HG03442 (cell line): ENCODE data around the gene SBK1.

Experiments used
- ATAC-seq: cut with Tn5 transposase; IDR thresholded peaks from one replicate; pipeline ENCODE4 v1.9.1; 2021; ENCODE audit warnings: mild to moderate bottlenecking, moderate library complexity; ENCODE audit not compliant: unreplicated experiment

SBK1 gene

DNA sequence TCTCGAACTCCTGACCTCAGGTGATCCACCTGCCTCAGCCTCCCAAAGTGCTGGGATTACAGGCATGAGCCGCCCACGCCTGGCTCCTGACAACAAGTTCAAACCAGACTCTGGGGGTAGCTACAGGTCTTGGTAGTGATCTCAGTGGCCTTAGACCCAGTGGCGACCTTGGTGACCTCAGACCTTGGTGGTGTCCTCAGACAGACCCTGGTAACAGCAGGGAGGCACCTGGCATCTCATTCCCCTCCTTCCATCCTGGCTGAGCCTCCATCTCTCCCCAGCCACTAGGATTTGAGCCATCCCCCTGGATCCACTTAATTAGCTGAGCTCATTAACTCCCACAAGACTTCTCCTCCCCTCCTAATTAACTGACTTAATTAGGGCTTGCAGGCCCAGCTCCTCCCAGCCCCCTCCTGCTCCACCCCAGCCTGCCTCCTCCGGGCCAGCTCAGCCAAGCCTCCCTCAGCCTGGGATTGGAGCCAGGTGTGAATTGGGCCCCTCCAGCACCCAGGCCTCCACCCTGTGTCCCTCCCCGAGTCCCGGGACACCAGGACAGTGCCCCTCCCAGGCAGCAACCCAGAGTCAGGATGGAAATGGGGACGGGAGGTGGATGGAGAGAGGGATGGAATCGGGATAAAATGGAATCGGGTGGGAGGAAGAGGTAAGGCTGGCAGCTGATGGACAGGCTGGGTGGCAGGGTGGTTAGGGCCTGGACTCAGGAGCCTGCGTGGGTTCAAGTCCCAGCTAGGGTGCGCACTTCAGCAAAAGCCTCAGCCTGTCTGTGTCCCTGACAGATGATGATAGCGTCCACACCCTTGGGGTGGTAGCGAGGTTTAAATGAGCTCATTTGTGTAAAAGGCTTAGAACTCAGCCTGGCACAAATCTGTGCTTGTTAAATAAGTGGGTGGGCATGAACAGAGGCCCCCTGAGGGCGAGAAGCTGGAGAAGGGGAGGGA, 11.2 kb upstream of the SBK1 start:
- ATAC-seq: no peak

DNA sequence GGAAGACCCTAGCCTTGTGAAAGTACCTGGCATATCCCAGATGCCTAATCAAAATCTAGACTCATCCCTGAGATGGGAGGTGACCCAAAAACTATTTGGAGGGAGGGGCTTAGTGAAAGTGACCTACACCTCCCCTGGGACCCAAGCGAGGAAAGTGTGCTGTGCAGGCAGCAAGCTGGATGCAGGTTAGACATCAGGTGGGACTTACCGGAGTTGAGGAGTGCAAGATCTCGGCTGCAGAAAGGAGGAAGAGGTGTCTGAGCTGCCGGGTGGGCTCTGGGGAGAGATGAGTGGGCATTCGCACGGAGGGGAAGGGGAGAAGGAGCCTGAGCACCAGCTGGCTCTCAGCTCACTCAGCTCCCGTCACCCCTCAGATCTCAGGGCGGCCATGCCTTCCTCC, 10.3 kb upstream of the SBK1 start:
- no peak for ATAC-seq

DNA sequence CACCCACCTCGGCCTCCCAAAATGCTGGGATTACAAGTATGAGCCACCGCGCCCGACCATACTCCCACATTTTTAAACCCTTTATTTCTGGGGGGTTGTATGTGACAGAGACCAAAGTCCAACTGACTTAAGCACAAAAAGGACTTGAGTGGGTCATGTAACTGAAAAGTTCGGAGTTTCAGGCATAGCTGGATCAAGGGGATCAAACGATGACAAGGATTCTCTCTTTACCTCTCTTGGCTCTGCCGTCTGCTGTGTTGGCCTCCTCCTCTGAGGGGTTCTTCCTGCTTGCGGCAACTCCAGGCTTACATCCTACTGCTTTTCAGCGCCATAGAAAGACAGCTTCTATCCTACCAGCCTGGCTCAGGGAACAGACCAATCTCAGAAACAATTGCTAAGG, 9.2 kb upstream of the SBK1 start:
- no peak for ATAC-seq

DNA sequence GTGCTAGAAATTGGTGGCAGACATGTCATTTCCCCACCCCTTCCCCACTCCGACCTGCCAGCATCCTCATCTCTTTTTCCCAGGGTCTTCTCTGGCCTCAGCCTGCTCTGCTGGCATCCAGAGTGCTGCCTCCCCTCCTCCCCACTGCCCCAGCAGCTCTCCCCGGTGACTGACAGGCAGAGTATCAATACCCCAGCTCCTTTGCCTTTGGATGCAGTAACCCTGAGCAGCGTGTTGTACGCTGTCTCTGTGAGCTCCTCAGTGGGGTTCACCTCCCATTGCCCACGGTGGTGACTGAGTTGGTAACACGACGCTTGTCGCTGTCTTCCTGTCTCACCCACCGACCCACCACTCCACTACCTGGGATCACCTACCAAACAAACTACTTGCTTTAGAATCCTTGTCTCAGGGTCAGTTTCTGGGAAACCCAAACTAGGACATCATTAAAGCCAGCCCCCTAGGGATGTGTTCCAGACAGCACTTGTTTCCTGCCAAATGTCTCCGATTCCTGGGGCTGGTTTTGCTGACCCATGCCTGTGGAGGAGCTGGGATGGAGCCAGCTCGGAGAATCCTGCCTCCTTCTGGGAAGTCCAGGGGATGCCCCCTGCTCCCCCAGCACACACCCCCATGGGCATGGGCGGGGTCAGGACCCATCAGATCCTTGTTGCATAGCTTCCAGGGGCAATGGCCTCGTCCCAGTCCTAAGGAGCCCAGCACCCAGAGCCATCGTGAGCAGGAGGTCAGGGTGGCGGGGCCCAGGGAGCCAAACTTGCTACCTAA, 8.3 kb upstream of the SBK1 start:
- ATAC-seq: no peak

DNA sequence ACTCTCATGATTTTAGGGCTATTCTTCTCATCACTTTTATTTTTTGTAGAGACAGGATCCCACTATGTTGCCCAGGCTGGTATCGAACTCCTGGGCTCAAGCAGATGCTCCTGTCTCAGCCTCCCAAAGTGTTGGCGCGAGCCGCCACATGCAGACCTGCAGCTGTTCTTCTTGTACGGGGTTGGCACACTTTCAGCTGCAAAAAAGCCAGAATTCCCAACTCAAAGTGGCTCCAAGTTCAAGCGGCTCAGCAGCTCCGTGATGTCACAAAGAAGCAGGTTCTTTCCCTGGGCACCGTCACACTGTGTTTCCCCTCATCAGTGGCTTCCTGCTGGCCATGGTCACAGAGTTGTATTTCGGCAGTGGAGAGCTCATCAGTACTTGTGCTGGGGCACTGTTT, 6.7 kb upstream of the SBK1 start:
- no peak for ATAC-seq

DNA sequence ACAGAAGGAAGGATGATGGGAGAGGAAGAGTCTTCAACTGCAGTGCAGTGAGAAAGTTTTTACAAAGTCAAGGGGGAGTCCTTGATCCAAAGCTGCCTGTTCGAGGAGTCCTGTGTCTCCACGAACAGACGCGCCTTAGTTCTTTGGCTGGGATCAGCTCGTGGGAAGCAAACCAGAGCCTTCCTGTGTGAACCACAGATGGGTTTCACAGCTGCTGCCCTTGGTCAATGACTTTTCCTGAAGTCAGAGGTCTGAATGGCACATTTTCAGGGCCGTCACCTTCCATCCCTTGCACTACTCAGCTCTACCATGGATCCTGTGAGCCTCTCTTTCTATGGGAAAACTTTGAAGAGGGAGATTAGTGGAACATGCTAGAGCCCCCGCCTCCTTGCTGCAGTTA, 4.2 kb upstream of the SBK1 start:
- ATAC-seq: no peak

DNA sequence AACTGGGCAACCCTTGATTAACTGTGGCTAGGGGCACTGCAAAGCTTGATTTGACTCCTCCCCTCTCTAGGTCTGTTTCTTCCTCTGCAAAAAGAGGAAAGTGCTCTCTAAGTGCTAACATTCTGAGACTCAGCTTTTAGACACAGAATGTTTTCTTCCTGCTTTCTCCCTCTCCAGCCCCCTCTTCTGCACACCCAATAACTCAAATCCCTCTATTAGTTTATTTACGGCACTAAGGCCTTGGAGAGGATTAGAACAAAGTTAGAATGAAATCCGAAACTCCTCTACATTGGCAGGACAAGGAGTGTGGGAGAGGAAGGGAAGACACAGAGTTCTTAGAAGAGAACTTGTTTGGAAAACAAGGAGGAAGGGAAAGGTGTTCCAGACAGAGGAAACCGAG, 3.3 kb upstream of the SBK1 start:
- ATAC-seq: no peak

GRCh38 chr16:28289939-28290858, 2.1 kb upstream of the SBK1 start:
- no peak for ATAC-seq

DNA sequence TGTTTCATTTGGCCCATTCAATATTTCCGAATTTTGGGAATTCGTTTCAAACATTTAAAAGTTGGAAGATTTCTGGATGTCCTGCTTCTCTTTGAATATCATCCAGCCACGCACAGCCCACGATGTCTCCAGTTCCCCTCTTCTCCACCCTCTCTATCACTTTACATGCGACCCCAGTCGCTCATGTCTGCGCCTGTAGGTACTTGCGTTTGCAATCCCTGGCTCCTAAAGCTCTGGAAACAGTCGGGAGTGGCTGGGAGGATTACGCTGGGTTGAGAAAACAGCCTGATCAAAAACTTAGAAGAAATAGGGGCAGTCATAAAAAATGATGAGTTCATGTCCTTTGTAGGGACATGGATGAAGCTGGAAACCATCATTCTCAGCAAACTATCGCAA, 1.5 kb upstream of the SBK1 start:
- no peak for ATAC-seq

DNA sequence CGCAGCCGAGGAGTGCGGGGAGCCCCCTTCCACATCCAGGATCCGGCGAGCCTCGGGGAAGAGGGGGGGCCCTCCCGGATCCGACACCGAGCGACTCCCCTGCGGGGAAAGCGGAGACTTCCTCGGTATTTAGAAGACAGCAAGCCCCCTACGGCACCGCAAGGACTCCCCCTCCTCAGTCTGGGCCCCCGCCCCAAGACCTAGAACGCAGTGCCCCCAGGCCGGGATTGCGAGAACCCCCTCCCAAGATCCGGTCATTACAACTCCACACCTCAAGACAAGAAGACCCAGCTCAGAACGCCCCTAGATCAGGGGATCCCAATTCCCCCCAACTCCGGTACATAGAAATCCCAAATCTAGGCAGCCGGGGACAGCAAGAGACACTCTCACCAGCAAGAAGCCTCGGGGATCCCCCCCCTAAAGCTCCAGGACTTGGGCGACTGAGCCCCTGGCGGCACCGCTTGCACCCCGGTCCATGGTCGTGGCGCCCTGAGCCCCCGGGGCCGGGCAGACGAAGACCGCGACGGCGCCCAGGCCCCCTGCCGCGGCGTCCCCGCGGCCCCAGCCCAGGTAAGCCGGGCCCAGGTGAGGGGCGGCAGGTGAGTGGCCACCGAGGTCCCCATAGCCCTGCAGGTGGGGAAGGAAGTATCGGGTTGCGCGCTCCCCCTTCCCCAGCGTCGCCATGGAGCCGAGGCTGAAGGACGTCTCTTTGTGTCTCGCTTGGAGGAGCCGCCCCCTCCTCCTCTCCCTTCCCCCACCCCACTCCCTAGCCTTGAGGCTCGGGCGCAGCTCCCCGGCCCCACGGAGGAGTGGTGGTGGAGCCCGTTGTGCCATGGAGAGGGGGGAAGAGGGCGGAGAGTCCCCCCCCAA, 641 bp downstream of the SBK1 start:
- no peak for ATAC-seq

DNA sequence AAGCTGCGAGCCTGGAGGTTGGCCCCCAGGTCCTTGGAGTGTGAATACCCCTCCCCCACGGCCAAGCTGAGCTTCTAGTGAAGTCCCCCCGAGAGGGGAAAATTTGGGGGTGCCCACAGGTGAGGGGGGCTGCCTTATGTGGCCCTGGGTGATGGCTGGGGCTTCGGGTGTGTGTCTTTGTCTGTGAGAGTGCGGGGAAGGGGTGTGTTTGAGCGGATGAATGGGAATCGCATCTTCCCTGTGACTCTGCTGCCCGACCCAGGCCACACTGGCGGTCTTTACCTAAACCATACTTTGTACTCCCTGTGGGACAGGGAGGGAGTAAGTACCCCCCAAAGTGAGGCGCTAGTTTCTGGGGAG, 1.3 kb downstream of the SBK1 start:
- no peak for ATAC-seq

GRCh38 chr16:28294201-28294600, 1.9 kb downstream of the SBK1 start:
- ATAC-seq: no peak

DNA sequence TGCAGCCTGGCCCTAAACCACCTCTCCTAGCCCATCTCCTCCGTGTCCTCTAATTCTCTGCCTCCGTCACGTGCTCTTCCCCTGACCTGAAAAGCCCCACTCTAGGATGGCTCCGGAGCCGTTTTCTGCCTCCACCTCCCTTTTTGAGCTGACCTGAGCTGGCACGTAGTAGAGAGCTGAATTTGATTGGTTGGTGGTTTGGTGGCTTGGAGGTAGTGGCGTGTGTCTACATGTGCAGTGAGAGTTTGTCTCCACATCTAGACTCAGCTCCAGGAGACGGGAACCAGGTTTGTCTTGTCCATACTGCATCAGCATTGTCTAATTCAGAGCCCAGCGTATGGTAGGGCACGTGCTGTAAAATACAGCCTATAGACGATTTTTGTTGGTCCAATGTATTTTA, 3.0 kb downstream of the SBK1 start:
- ATAC-seq: no peak

GRCh38 chr16:28297308-28297707, 5.0 kb downstream of the SBK1 start:
- no peak for ATAC-seq

GRCh38 chr16:28297784-28298510, 5.6 kb downstream of the SBK1 start:
- ATAC-seq: no peak

DNA sequence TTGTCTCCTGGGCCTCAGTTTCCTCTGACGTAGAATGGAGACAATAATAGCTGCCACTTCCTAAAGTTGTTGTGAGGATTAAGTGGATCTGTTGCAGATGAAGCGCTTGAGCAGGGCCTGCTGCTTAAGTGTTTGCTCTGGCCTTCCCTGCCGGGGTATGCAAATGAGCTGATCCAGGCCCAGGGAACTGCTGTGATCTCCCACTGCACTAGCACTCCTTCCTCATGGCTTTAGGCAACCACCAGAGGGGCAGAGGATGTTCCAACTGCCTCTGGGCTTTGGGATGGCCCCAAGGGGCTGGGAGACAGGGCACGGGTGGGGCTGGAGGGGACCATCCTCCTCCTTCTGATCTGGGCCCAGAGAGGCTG, 6.2 kb downstream of the SBK1 start:
- ATAC-seq: no peak

GRCh38 chr16:28300327-28300726, 8.0 kb downstream of the SBK1 start:
- no peak for ATAC-seq

DNA sequence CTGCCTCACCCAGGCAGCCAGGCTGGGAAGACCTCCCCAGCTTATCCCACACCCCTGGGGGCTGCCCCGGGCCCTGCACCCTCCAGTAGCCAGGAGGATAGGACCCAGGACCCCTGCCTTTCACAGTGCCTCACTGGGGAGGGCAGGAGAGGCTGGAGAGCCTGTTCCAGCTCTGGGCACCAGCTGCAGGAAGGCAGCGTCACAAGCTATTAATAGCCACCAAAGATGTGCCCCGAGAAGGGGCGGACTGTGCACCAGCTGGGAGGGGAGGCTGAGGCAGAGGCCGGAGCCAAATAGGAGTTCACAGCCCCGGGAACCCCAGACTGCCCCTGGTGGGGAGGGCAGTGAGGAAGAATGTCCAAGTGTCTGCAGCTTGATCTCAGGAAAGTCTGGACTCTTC, 8.8 kb downstream of the SBK1 start:
- ATAC-seq: no peak

GRCh38 chr16:28301620-28302019, 9.3 kb downstream of the SBK1 start:
- ATAC-seq: no peak

DNA sequence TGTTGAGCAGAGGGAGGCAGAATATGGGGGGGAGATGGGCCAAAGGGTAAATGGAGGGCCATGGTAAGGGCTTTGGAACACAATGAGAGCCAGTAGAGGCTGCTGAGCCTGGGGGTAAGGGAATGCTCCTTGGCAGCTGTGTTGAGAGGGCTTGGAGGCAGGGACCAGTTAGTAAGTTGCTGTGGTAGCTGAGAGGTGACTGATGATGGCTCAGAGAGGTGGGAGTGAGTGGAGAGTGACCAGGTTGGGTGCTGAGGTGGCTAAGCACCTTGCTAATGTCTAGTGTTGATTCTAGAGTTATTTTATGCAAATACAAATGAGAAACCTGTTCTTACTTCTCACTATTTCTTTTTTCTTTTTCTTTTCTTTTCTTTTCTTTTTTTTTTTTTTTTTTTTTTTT, 10.8 kb downstream of the SBK1 start:
- no peak for ATAC-seq
